Stimulated activated CD4-positive, alpha-beta T cell treated with anti-CD3 and anti-CD28 coated beads, Interleukin-4, amount 100 ng/mL, for 48 hours (primary cell): ENCODE results near the gene LSS.

ENCODE experiments used
- DNase-seq, 2 donors: peaks; one replicate each; pipeline ENCODE4 v3.0.0-alpha.2; 2020; ENCODE audit warnings: low read depth in 2 of 2

The LSS gene

DNA sequence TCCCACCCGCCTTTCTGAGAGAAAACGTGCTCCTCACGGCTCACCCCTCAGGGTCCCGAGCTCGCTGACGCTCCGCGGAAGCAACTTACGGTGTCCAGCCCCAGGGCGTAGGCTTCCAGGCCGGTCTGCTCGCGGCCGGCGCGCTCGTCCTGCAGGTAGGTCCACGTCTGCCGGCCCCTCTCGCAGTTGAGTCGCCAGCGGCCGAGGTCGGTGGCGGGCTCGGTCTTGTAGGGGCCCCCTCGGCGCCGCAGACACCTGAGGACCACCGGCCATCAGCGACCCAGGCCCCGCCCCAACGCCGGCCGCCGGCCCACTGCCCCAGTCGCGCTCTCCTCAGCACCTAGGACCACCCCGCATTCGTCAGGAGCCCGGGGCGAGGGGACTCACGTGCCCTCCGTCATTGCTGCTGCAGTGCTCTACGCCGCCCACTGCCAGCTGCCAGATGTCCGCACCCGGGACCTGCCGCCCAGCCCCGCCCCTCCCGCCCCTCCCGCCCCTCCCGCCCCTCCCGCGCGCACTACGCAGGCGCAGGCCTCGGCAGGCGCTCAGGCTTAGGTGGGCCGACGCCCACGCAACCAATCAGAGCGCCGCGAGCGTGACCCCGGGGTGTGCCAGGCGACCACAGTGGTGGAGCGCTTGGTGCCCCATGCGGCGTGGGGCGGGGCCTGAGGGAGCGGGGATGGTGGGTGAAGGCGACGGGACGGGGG lies at the start of gene LSS:
Gene LSS, minus strand, starts transcription at position 430 of the 707 bp plus-strand sequence. Its CDS starts 29 bp downstream, at position 401.
- peak; percentile 91 to 95 for DNase-seq

DNA sequence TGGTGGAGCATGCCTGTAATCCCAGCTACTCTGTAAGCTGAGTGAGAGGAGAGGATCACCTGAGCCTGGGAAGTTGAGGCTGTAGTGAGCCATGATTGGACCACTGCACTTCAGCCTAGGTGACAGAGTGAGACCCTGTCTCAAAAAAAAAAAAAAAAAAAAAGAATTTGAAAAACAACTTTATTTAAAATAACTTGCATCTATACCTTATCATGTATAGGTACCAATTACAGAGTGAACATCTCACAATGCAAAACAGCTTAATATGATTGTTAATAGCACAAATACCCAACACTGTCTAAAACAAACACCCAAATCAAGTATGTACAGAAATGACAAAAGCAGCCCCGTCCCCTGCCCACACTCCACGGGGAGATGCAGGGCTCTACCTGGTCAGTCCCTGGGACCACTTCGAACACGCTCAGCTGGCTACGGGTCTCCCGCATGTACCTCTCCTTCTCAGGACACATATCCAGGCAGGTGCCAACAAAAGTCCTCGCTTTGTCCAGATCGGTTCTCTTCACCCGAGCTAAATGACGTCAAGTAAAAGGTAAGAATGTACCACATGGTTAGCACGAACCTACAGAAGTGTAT lies 46.3 kb upstream of the LSS start:
- no peak for DNase-seq

DNA sequence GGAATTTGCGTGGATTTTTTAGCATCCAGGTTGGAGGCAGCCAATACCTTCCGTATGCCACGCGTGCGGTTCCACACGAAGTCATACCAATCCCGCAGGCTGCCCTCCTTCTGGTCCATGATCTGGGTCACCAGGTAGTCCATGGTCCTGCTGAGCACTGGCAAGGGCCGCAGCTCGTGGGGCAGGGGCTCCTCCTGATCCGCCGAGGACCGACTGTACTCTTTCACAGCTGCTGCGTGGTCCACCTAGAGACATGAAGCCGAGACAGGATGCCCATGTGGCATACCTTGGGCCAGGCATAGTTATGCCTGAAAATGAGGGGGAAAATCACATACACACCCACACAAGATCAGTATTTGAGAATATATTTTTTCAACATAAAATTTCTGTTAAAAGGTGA lies 44.8 kb upstream of the LSS start:
- DNase-seq, result no peak

DNA sequence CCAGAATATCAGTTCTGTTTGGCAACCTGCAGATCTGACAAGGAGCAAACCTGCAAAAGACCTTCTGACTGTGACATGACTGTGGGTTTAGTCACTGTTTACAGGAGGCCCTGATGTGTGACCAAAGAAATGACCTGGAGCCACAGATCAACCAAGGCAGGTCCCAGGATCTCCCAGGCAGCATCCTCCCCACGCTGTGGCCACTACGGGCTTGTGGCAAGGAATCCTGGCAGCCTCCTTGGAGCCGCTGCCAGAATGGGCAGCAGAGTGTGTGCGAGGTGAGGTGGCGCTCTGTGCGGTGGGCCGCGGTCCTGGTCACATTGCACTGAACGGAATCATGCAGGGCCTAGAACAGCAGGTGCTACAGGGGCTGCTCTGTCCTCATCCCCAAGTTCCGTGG lies 40.9 kb upstream of the LSS start:
- no peak for DNase-seq

DNA sequence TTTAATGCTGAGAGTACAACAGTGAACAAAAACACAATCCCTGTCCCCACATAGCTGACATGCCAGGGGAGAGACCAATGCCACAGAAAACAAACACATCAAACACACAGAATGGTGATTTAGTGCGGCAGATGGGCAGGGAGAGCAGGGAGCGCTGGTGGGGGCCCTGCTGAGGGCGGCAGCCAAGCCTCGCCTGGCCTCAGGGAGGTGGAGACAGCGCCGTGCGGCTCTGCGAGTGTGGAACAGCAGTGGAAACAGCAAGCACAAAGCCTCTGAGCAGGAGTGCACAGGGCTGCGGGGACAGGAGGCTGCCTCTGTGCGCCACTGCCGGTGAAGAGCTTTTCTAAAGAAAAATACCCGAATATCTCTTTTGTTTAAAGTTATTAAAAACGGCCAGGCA lies 39.8 kb upstream of the LSS start:
- no peak for DNase-seq

DNA sequence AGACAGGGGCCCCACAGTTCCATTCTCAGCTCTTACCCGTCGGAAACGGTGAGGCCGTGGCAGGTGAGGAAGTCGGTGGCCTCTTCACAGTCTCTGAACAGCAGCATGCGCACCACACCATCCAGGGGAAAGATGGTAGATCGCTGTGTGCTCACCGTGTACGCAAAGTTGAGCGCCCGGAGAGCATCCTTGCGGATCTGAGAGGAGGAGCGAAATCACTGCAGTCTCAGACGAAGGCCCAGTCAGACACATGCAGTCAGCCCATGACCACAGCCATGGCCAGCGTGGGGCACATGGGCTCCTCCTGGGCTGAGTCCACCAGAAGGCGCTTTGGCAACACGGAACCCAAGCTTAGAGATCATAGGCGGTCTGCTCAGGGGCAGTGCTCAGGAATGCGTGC lies 38.4 kb upstream of the LSS start:
- DNase-seq, result no peak

DNA sequence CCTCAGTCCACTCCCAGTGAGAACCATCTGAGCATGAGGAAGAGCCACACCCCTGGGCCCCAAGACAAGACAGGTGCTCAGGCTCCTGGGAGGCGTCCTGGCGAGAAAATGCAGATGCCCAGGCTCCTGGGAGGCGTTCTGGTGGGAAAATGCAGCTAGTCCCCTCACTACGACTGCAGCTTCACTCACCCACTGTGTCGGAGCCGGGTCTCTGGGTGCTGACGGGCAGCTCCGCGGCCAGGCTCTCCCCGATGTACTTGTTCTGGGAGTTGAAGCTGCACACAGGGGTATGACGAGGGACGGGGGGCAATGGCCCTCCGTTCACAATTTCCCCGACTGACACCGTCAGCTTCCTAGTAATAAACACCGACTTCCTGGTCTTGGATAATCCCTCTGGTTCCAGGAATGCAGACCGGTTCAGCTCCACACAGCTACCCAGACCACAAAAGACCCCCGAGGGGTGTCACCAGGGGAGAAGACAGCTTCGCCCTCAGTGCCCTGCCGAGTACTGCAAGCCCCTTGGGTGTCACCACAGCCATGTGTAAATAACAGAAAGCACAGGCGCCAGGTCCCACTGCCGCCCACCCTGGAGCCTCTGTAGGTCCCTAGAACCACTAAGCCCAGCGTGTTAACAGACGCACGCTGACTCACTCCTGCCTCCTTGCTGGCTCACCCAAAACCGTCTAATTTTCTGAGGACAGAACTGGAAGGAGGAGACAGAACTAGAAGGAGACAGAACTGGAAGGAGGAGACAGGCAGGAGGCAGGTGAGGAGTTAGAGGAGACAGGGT lies 37.4 kb upstream of the LSS start:
- no peak for DNase-seq

DNA sequence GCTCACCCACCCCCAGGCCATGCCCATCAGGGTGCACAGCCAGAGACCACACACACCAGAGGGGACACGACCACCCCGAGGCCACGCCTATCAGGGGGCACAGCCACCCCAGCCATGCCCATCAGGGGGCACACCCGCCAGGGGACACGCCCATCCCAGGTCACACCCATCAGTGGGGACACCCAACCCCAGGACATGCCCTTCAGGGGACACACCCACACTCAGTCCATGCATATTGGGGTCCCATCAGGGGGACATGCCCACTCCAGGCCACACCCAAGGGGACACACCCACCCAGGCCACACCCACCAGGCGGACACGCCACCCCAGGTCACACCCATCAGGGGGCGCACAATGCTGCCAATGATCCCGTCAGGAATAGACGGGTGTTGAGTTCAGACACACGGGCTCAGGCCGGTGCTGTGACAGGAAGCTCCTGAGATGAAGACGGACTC lies 36.1 kb upstream of the LSS start:
- no peak for DNase-seq

DNA sequence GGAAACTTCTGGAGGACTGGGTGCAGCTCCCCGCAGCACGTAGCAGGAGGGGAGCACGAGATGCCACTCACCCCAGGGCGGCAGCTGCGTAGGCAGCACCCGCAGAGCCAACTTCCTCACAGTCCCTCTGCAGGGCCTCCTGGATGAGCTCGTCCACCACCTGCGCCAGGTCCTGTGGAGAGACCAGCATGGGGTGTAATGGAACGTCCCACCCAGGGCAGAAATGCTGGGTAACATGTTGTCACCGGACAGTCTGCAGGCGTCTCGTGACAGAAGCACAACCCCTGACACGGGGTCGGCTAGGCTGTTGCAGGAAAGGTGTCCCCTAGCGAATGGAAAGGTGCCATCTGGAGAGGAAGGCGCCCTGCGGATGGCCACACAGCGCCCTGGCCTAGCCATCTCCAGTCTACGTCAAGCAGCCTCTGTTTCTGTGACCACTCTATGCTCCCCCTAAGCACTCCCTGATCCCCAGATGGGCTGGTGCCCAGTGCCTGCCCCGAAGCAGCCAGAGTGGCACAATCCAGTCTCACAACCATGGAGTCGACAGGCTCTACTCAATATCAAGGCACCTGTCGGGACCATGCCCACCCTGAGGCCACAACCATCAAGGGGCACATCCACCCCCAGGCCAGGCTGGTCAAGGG lies 35.6 kb upstream of the LSS start:
- no peak for DNase-seq

DNA sequence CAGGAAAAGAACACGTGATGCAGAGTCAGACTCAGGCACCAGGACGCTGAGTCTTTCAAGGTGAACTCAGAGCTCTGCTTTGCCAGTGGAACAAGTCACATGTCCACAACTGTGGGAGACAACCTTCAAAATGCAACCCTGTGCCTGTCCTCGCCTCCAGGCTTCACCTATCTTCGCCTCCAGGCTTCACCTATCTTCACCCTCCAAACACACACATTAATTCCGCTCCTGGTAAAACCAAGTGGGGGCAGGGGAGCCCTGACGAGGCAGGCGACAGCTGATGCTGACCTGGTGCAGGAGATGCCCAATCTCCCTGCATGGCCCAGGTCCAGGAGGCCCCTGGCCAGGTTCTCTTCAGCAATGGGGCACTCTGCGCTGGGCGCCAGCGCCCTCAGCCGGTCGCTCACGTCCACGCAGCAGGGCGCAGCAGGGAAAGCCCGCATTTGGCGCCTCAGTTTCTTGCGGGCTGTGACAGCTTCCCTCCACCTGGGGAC lies 28.0 kb upstream of the LSS start:
- DNase-seq, result no peak

DNA sequence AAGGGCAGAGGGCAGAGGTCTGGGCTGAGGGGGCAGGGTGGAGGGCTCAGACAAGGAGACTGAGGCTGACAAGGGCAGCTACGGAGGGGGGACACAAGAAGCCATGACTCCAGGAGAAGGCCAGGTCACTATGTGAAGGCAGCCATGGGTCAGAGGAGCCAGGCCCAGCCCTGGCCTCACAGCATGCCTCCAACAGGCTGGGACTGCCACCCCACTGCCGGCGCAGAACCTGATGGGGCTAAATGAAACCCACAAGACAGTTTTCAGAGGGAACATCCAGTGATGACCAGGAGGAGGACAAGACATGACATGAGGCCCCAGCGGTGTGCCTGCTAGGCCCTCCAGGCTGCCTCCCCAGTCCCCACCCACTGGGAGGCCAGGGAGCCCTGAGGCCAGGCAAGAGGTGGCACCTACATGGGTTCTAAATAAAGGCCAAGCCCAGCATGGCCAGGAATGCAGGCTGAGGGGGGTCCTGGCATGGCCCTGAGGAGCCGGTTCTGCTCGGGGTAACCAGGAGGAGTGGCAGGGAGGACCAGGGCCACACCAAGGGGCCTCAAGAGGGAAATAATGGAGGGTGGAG lies 27.3 kb upstream of the LSS start:
- no peak for DNase-seq

DNA sequence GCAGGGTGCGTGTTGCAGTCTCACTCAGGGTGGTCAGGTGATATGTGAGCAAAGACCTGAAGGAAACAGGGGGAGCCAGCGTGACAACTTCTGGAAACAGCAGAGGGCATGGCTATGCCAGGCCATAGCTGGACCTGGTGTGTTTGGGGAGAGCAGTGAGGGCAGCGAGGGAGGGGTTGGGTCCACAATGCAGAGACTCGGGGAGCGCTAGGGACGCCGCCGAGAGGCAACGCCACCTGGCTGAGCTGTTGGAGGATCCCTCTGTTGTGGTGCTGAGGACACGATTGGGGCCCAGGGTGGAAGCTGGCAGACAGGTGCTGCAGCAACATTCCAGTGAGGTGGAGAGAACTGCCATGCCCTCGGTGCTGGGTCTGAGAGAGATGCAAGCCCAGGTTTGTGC lies 26.6 kb upstream of the LSS start:
- no peak for DNase-seq

DNA sequence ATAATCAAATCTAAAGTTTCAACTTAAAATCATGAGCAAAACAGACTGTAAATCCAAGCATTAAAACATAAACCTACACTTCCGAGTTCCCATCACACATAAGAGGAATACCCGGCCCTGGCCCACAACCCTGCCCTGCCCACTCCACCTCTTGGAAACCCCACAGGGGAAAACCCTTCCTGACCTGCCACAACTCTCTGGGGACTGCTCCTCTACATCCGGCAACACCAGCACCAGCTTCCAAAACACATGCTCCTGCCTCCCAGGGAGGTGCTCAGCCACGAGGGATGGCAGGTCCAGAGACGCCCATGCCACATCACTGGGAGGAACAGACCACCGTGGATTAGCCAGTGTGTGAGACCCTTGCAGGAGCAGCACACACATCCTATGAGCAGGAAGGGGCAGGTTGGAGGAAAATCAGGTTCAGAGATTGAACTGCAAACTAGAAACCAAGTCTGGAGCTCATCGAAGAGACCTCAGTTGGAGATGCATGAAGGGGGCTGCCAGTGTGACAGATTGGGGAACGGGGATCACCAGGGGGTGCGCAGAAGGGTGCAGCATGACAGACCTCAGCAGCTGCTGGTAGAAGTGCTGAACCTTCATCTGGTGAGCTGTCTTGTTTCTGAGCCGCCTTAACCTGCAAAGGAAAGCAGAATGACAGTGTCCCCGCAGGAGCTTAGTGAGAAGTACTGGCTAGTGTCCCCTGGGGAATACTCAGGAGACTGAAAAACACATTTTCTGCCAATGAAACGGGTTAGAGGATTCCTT lies 25.8 kb upstream of the LSS start:
- no peak for DNase-seq

DNA sequence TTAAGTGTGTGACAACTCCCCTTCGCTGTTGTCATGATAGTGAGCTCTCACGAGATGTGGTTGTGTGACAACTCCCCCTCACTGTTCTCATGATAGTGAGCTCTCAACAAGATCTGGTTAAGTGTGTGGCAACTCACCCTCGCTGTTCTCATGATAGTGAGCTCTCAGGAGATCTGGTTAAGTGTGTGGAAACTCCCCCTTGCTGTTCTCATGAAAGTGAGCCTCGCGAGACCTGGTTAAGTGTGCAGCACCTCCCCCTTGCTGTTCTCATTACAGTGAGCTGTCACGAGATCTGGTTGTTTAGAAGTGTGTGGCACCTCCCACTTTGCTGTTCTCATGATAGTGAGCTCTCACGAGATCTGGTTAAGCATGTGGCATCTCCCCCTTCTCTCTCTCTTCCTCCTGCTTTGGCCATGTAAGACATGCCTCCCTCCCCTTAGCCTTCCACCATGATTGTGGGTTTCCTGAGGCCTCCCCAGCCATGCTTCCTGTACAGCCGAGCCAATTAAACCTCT lies 25.1 kb upstream of the LSS start:
- DNase-seq, result peak; percentile 23 to 30

DNA sequence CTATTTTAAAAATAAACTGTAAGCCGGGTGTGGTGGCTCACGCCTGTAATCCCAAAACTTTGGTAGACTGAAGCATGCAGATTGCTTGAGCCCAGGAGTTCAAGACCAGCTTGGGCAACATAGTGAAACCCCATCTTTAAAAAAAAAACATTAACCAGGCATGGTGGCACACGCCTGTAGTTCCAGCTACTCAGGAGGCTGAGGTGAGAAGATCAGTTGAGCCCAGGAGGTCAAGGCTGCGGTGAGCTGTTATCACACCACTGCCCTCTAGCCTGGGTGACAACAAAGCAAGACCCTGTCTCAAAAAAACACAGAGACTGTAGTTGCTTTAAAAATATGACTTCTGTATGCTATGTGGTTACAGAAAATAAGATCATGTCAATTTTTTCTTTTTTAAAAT lies 24.3 kb upstream of the LSS start:
- no peak for DNase-seq

DNA sequence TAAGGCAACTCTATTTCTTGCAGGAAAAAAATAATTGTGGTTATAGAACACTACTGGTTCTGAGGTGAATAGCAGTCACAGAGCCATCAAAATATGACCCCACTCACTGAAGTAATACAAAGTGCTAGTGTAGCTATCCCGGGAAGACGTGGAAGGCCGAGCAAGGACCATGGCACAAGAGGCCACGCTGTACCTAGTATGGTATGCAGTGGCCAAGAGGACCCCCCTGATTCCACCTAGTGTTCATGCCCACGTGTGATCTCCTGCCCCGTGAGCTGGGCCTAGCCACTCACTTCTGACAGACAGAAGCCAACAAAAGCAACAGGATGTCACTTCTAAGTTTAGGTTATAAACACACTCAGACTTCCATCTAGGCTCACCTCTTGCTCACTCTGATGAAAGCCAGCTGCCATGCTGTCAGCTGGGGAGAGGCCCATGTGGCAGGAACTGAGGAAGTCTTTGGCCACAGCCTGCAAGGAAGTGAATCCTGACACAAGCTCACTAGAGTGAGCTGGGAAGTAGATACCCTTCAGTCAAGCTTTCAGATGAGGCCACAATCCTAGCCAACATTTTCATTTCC lies 21.7 kb upstream of the LSS start:
- DNase-seq, result no peak

DNA sequence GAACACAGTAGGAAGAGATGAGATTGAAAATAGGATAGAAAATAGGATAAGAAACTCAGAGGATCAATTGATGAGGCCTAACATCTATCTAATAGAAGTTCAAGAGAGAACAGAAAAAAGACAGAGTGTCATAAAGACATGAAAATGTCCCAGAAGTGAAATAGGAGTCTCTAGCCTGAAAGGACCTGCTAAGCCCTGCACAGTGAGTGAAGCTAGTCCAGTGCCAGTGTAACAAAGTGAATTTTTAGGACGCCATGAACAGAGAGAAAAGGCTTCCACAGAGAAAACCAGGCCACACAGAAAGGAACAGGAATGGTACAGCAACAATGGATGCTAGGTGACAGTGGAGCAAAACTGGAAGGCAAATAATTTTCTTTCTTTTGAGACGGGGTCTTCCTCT lies 20.3 kb upstream of the LSS start:
- DNase-seq, result no peak

DNA sequence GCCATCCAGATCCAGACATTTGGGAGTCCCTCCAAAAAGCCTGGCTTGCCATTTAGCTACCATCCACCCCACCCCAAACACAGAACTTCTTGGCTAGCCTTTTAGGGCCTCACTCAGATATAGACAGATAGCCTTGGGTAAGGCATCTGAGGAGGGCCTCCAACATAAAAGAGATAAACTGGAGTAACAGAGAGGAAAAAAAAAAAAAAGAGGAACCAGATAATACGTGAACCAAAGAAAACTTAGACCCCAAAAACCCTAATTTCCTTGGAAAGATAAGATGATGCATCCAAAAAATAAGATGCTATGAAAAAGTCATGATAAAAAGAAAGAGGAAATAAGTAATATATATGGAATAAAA lies 19.8 kb upstream of the LSS start:
- no peak for DNase-seq

DNA sequence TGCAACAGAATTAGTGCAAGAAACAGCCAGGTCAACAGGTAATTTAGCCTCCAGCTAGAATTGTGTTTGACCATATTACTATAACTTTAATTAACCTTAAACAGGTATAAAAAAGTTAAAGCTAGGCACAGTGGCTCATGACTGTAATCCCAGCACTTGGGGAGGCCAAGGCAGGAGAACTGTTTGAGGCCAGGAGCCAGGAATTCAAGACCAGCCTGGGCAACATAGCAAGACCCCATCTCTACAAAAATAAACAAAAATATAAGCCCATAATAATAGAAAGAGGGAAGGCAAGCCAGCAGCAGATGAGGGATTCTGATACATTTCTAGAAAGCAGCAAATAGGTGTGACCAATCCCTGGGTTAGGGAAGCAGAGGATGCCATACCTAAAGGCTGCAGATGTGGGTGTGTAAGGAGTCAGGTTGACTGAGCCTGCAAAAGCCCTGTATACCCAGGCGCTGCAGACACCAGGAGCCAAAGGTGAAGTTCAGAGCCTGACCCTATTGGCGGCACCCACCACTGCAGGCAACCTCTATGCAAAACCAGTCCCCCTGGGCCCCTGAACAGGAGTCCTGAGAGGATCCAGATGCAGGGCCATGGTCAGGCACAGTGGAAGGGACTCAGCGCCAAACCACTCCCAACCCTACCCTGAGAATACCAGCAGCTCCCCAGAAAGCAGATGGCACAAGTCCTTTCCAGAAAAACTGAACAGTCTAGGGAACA lies 19.3 kb upstream of the LSS start:
- no peak for DNase-seq

DNA sequence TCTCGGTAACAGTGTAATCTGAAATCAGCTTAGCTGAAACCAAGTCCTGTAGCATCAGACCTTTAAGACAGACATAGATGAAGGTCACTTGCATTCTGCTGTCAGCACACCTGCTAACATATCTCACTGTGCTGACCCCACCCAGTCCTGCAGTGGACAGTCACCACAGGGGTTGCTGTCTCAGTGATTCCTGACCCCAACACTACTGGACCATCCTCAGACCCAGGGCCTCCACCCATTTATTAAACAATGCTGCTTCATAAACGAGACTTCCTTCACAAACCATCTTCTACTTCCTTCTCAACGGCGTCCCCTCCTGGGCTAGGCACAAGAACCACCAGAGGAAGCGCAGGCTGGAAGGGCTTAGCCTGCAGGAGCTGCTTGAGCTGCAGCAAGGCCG lies 17.8 kb upstream of the LSS start:
- no peak for DNase-seq
